HS-27A (cell line): ENCODE measurements around the gene CKS2.
"Not testable (repeated sequence)": the region's sequence is repeated elsewhere in the genome, so short reads cannot be mapped to it uniquely, and the experiment has no call there.

Experiments
- DNase-seq: peaks from one replicate; pipeline ENCODE4 v3.0.0-alpha.2; 2012; ENCODE audit warnings: low read depth, missing footprints

CKS2 gene

DNA sequence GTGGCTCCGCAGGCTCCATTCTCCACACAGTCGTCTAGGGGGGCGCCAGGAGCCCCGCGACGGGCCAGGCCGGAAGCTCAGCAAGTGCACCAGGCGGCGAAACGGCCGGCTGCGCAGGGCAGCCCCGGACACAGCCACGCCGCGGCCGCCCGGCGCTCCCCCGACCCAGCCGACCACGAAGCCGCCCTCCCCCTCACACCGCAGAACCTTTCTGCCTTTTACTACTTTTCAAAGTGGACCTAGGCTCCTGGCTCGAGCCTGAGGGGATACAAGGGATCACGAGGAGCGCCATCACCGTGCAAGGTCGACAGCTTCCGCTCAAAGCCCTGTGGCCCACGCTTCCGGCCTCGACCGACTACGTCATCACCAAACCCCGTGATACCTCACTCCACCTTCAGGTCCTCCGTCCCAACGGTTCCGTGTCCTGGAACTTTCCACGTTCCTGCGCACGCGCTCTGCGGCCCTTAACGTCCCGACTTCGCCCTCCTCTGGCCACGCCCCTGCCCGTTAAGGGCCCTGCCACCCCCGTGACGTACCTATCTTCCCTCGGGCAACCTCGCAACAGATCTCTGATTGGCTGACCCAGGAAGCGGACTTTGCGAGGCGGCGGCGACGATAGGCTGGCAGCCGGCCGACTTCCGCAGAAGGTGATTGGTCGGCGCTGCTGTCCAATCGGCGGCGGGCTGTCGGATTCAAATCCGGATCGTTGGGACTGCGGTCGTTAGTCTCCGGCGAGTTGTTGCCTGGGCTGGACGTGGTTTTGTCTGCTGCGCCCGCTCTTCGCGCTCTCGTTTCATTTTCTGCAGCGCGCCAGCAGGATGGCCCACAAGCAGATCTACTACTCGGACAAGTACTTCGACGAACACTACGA is at the start of gene CKS2:
CKS2 (plus strand) TSS at position 721 of the 871 bp plus-strand sequence; CDS start at position 819, 98 bp downstream.
- DNase-seq, result peak; percentile 98

DNA sequence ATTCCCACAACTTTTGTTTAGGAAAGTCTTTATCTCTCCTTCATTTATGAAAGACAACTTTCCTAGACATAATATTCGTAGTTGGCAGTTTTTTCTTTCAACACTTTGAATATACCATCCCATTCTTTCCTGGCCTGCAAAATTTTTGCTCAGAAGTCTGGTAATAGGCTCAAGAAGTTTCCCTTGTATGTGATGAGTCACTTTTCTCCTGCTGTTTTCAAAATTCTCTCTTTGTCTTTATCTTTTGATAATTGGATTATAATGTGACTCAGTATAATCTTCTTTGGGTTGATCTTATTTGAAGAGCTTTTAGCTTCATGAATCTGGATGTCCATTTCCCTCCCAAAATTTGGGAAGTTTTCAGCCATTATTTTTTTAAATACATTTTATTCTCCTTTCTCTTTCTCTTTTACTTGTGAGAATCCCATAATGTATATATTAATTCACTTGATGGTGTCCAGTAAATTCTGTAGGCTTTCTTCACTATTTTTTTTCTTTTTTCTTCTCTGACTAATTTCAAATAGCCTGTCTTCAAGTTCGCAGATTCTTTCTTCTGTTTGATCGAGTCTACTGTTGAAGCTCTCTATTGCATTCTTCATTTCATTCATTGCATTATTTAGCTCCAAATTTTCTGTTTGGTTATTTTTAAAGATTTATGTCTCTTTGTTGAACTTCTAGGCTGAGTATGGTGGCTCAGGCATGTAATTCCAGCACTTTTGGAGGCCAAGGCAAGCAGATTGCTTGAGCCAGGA is 37.3 kb upstream of the CKS2 start:
- DNase-seq, result no peak

DNA sequence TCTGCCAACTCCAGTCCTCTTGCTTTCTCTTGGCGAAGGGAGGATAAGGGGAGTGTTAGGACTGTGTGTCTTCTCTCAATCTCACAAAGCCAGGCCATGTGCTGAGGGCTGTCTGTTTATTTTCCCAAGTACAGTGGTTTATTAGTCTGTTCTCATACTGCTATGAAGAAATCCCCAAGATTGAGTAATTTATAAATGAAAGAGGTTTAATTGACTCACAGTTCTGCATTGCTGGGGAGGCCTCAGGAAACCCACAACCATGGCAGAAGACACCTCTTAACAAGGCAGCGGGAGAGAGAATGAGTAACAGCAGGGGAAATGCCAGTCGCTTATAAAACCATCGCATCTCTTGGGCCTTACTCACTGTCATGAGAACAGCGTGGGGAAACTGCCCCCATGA is 36.2 kb upstream of the CKS2 start:
- DNase-seq, result no peak

DNA sequence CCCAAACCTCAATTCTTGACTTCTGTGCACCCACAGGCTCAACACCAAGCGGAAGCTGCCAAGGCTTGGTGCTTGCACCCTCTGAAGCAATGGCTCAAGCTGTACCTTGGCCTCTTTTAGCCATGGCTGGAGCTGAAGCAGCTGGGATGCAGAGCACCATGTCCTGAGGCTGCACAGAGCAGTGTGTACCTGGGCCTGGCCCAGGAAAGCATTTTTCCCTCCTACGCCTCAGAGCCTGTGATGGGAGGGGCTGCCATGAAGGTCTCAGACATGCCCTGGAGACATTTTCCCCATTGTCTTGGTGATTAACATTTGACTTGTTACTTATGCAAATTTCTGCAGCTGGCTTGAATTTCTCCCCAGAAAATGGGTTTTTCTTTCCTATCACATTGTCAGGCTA is 35.0 kb upstream of the CKS2 start:
- DNase-seq, result not testable (repeated sequence)

DNA sequence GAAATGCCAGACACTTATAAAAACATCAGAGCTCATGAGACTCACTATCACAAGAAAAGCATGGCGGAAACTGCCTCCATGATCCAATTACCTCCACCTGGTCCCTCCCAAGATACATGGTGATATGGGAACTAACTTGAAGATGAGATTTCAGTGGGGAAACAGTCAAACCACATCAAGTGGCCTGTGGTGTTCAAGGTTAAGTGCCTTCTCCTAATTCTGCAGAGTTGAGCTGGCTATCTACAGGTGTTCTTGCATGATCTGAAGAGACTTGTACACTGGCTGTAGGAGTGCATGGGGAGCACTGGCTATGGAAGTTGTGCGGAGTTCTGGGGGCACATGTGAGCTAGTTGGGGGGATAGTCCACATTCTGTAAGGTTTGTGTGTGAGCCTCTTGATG is 34.0 kb upstream of the CKS2 start:
- no peak for DNase-seq

GRCh38 chr9:89277454-89277853 is 33.5 kb upstream of the CKS2 start:
- no peak for DNase-seq

DNA sequence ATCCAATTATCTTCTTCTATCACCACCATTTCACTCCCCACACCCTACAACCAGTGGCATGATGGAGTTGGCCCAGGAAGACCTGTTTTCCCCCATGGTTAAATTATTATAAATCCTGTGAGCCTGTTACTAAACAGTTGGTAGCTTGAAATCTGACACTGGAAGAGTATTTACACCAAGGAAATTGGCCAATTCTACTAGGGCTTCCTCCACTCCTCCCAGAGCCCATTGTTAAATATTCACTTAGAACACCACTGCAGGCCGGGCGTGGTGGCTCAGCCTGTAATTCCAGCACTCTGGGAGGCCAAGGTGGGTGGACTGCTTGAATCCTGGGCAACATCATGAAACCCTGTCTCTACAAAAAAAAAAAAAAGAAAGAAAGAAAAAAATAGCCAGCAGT is 32.4 kb upstream of the CKS2 start:
- no peak for DNase-seq

- peak; percentile 4 for DNase-seq
These were observed 31.8 kb upstream of the CKS2 start for GRCh38 chr9:89278997-89279739.

- DNase-seq, result no peak
These were observed 29.9 kb upstream of the CKS2 start for GRCh38 chr9:89281106-89281505.

- DNase-seq, result not testable (repeated sequence)
These were observed 28.6 kb upstream of the CKS2 start for GRCh38 chr9:89282248-89282968.

DNA sequence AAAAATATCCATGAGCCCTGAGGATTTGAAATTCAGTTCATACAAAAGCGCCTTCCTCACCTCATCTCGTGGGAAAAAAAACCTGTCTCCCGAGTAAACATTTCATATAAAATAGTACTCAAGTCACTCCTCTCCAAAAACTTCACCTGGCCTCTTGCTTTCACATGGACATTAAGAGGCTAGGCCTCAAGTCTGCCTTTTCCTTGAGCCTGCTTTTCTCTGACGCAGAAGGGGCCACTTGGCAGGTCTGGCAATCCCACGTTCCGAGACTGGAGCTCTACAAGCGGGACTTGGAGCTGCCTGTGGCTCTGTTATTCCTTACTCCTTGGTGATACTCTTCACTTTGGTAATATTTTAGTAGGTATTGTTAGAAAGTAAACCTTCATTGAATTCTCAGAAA is 26.9 kb upstream of the CKS2 start:
- no peak for DNase-seq

DNA sequence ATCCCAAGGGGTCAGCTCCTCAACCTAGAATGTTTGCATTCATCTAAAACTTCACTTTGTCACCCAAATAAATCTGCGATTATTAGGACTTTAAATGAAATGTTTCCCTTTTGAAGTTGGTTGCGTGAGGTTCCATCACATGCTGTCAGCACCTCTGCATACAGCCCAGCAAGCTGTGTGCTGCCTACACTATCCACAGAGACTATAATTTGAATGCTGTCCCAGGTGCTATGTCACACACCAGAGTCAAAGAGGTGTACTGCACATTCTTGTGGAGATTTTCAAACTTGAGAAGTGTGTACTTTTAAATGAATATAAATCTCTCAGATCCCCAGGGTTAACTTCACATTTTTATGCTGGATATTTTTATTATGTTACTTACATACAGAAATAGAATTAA is 19.3 kb upstream of the CKS2 start:
- no peak for DNase-seq

DNA sequence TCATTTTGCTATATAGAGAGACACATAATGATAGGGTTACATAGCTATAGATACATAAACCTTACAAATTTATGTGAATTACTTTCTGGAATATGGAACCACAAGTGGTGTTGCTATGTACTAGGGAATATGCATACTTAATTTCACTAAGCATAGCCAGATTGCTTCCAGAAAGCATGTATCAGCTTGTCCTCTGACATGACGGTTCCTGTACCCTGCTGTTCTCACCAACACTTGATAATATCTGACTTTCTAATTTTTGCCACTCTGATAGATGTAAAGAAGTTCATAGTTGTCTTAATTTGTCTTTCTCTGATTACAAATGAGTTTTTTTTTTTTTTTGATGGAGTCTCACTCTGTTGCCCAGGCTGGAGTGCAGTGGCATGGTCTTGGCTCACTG is 18.0 kb upstream of the CKS2 start:
- no peak for DNase-seq

DNA sequence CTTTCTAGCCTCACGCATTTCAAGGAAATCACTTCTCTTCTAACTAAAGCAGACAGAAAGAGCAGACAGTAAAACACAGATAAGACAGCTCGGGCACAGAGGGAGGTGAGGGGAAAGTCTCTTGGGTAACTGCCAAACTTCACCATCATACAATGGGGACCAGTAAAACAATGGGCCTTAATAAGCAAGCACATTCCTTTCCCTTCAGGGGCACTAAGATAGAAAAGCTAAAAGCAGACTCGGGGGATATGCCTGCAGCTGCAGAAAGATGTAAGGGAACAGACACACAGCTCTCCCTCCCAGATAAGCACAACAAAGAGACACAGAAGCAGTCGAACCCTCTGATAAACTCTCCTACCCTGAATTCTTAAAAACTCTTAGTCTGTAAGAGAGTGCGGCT is 15.6 kb upstream of the CKS2 start:
- DNase-seq, result no peak

DNA sequence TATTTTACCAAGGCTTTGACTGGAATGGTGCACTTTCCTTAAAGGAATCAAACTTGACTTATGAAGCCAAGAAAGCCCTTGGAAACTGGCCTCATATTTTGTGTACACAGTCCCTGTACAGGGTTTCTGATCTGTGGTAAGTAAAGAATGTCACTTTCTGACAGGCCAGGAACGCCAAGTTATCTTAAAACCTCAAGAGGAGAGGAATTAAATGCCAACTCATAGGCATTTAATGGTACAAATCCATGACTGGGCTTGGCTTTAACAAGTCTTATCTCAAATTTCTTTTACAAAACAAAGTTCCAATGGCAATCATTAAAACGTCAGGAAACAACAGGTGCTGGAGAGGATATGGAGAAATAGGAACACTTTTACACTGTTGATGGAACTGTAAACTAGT is 9.0 kb upstream of the CKS2 start:
- DNase-seq, result not testable (repeated sequence)

GRCh38 chr9:89304020-89304833 is 6.8 kb upstream of the CKS2 start:
- DNase-seq, result no peak

DNA sequence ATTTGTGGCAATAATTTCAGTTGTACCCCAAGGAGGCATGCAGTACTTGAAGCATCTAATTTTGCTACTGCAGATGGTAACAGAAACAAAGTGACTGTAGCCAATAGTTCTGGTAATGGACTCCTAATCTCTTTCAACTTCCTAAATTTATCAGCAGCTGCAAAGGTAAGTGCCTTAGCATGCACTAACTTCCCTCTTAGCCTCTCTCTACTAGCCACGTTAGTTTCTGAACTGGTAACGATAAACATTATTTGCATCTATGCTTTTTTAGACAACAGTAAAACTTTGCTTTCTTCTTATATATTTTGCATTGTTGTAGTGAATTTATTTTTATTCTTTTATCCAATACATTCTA is 6.2 kb upstream of the CKS2 start:
- DNase-seq, result no peak

- no peak for DNase-seq
These were observed 5.1 kb upstream of the CKS2 start for GRCh38 chr9:89305868-89306267.

DNA sequence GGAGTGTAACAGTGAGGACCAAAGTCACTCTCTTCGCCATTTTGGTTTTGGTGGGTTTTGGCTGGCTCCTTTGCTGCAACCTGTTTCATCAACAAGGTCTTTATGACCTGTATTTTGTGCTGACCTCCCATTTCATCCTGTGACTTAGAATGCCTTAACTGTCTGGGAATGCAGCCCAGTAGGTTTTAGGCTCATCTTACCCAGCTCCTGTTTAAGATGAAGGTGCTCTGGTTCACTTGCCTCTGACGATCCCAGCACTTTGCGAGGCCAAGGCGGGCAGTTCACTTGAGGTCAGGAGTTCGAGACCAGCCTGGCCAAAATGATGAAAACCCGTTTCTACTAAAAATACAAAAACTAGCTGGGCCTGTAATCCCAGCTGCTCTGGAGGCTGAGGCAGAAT is 1.8 kb upstream of the CKS2 start:
- no peak for DNase-seq

DNA sequence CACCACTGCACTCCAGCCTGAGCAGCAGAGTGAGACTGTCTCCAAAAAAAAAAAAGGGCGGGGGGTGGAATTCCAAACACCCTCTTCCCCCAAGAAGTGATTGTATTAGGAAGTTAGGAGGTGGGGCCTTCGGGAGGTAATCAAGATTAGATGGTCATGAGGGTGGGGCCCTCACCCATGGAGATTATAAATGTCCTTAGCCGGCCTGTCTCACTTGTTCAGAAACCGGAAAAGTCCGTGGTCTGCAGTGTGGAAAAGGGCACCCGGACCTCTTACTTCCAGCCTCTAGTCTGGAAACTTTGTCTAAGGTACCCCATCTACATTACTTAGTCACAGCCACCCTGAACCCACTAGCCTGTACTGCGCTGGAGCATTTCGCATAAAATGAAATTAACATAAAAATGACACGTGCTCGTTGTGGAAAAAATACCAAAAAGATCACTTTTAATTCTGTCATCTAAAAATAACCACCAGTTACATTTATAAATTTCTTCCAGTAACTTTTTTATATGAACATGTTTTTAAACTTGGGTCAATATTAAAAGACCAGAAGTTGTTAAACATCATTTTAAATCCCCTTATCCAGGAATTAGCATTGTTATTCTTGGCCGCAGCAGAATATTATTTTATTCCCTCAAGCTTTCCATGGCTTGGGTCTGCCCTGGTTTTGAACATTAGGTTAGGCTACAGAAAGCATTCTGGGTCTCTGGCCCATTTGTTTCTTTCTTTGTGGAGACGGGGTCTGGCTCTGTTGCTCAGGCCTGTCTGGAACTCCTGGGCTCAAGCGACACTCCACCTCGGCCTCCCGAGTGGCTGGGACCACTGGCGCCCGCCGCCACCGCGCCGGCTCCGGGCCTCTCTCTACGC is 1.2 kb upstream of the CKS2 start:
- DNase-seq, result no peak
